ENCODE measurements around the gene ZNF471. TPM values are rescaled to one million over a fixed set of nuclear protein-coding genes. Genes with fewer than 3 reads are reported as not detected.

ZNF471 gene
- total RNA-seq, 4 donors from 2014 or later, result 5.6 to 19.4 (median 10.5) TPM

GRCh38 chr19:56554272-56554869 is 46.7 kb downstream of the ZNF471 start:
- Histone ChIP-seq H3K27ac (no peak overlapping the region), H3K4me3 (no peak overlapping the region), H3K4me1 (no peaks in the 10 kb centered on the region), H3K27me3 (no peaks in the 10 kb centered on the region), H3K36me3 (peaks cover 0 to 6% of the 10 kb centered on the region in 2 donors), H3K9me3 (peaks cover 3 to 98% of the 10 kb centered on the region in 2 donors)
- no peak for DNase-seq
- TF ChIP-seq POLR2A (IDR thresholded peaks at IDR 0.05) (no peak), CTCF (IDR thresholded peaks at IDR 0.05) (no peak)
- intact Hi-C loops (cut with DNase I; ENCODE audit: low total_unique reads), result no loop called here

- no peak overlapping the region for H3K27ac ChIP-seq
- no peak for DNase-seq
- H3K4me3 ChIP-seq, result no peak overlapping the region
- intact Hi-C loops (cut with DNase I; ENCODE audit: low total_unique reads), result no loop called here
- no peaks in the 10 kb centered on the region for H3K4me1 ChIP-seq
- H3K27me3 ChIP-seq, result no peaks in the 10 kb centered on the region
- H3K9me3 ChIP-seq, result peaks cover 0 to 64% of the 10 kb centered on the region in 2 donors
- TF ChIP-seq POLR2A (IDR thresholded peaks at IDR 0.05) (no peak), CTCF (IDR thresholded peaks at IDR 0.05) (no peak)
- no peaks in the 10 kb centered on the region for H3K36me3 ChIP-seq
Observed at GRCh38 chr19:56562766-56563165, 55.1 kb downstream of the ZNF471 start.

GRCh38 chr19:56566904-56567273 is 59.2 kb downstream of the ZNF471 start:
- TF ChIP-seq CTCF (IDR thresholded peaks at IDR 0.05), result no peak
- TF ChIP-seq POLR2A (IDR thresholded peaks at IDR 0.05), result no peak
- intact Hi-C loops (cut with DNase I; ENCODE audit: low total_unique reads), result no loop called here
- H3K4me1 ChIP-seq, result no peaks in the 10 kb centered on the region
- H3K27me3 ChIP-seq, result no peaks in the 10 kb centered on the region
- no peaks in the 10 kb centered on the region for H3K36me3 ChIP-seq
- DNase-seq, result peak; percentile 39 to 62
- H3K9me3 ChIP-seq, result peaks cover 0 to 42% of the 10 kb centered on the region in 2 donors
- H3K27ac ChIP-seq, result peak overlapping the region; percentile 66 to 83
- peak overlapping the region; percentile 83 to 91 for H3K4me3 ChIP-seq

GRCh38 chr19:56567274-56568120 is 59.8 kb downstream of the ZNF471 start, which contains the start of gene ZNF470:
TSS of gene ZNF470 (plus strand) at chr19:56567468. CDS start at chr19:56570312, 2,844 bp downstream.
- DNase-seq, result peak; percentile 94
- Histone ChIP-seq H3K9me3 (peaks cover 0 to 42% of the 10 kb centered on the region in 2 donors), H3K4me1 (no peaks in the 10 kb centered on the region), H3K27me3 (no peaks in the 10 kb centered on the region), H3K27ac (peak within 1 kb of the TSS; percentile 66 to 83), H3K36me3 (no peaks in the 10 kb centered on the region), H3K4me3 (peak within 1 kb of the TSS; percentile 83 to 91)
- no peak for TF ChIP-seq CTCF (IDR thresholded peaks at IDR 0.05)
- peak; percentile 12 to 34 for TF ChIP-seq POLR2A (IDR thresholded peaks at IDR 0.05)
- intact Hi-C loops (cut with DNase I; ENCODE audit: low total_unique reads), result no loop called here

- Histone ChIP-seq H3K36me3 (no peaks in the 10 kb centered on the region), H3K9me3 (peaks cover 17 to 70% of the 10 kb centered on the region in 2 donors)
- intact Hi-C loops (cut with DNase I; ENCODE audit: low total_unique reads), result no loop called here
Observed at GRCh38 chr19:56572589-56572988, 64.9 kb downstream of the ZNF471 start.

More at GRCh38 chr19:56572589-56572988, 64.9 kb downstream of the ZNF471 start:
- no peak for DNase-seq
- Histone ChIP-seq H3K27me3 (no peaks in the 10 kb centered on the region), H3K27ac (no peak overlapping the region), H3K4me1 (no peaks in the 10 kb centered on the region), H3K4me3 (no peak overlapping the region)
- TF ChIP-seq POLR2A (IDR thresholded peaks at IDR 0.05), result no peak
- TF ChIP-seq CTCF (IDR thresholded peaks at IDR 0.05), result no peak
